IMR-90 (cell line): ENCODE results near the gene IFI27L2. TPM values are rescaled to one million over a fixed set of nuclear protein-coding genes. Genes with fewer than 3 reads are reported as not detected.
A peak's percentile ranks its signal among the peaks of the same experiment; 100 is the strongest.

Source experiments
- ATAC-seq: fragments of 200-7000 bp; cut with Tn5 transposase; 2 replicates; pipeline ENCODE4 v1.9.1; 2020; ENCODE audit warnings: low read depth, mild to moderate bottlenecking, moderate library complexity
- BruUV-seq: library from RNA; stranded (reverse); fragments of 400-500 nt; replicated peaks from 2 replicates; lab custom pipeline; 2021; lab: Mats Ljungman, UMichigan
- CTCF ChIA-PET: fragments of 300-600 bp; formaldehyde crosslinking; extraction: SDS; loops from one replicate; lab custom pipeline; 2021; ENCODE audit warnings: antibody characterized with exemption; lab: Yijun Ruan, JAX
- POLR2A ChIA-PET: fragments of 300-600 bp; sonication (Branson Sonifier 250); formaldehyde crosslinking; loops from one replicate; lab custom pipeline; 2022; ENCODE audit warnings: antibody characterized with exemption; ENCODE audit not compliant: unreplicated experiment; lab: Charles Lee
- DNase-seq: peaks from one replicate; pipeline ENCODE4 v3.0.0; 2013
- H2AFZ ChIP-seq: replicated peaks from 2 replicates; pipeline ENCODE3; 2013; ENCODE audit warnings: low read length, mild to moderate bottlenecking; ENCODE audit not compliant: poor library complexity
- H2AK5ac ChIP-seq: 2 replicates; pipeline ENCODE4 v1.6.1; 2013; ENCODE audit warnings: low read depth, low read length, inconsistent platforms
- H2AK9ac ChIP-seq: replicated peaks from 2 replicates; pipeline ENCODE3; 2013; ENCODE audit warnings: mild to moderate bottlenecking, low read depth, low read length, moderate library complexity; ENCODE audit not compliant: poor library complexity
- H2BK120ac ChIP-seq: 2 replicates; pipeline ENCODE4 v1.6.1; 2013; ENCODE audit warnings: low read depth, low read length, inconsistent platforms
- H2BK15ac ChIP-seq: 3 replicates; pipeline ENCODE4 v1.6.1; 2013; ENCODE audit warnings: low read depth, low read length, inconsistent platforms
- H2BK20ac ChIP-seq: 2 replicates; pipeline ENCODE4 v1.6.1; 2013; ENCODE audit warnings: low read depth, mild to moderate bottlenecking, inconsistent platforms, low read length, moderate library complexity
- H2BK5ac ChIP-seq: 2 replicates; pipeline ENCODE4 v1.6.1; 2013; ENCODE audit warnings: mild to moderate bottlenecking, low read depth, low read length, inconsistent platforms; ENCODE audit not compliant: poor library complexity, severe bottlenecking
- H3K14ac ChIP-seq: replicated peaks from 2 replicates; pipeline ENCODE4 v1.6.1; 2013; ENCODE audit warnings: low read depth, low read length, inconsistent platforms
- H3K18ac ChIP-seq: 2 replicates; pipeline ENCODE4 v1.6.1; 2013; ENCODE audit warnings: low read depth, low read length, control low read depth
- H3K23ac ChIP-seq: 2 replicates; pipeline ENCODE4 v1.6.1; 2013; ENCODE audit warnings: low read depth, low read length, inconsistent platforms
- H3K27ac ChIP-seq: 2 replicates; pipeline ENCODE4 v1.5.1; 2013; ENCODE audit warnings: mild to moderate bottlenecking, control low read depth, low read length; ENCODE audit not compliant: insufficient read depth
- H3K27me3 ChIP-seq: 2 replicates; pipeline ENCODE4 v1.6.1; 2013; ENCODE audit warnings: low read length; ENCODE audit not compliant: control insufficient read depth, insufficient read depth
- H3K36me3 ChIP-seq: 2 replicates; pipeline ENCODE4 v1.6.1; 2013; ENCODE audit warnings: low read length, mixed read lengths; ENCODE audit not compliant: control insufficient read depth, insufficient read depth
- H3K4ac ChIP-seq: 2 replicates; pipeline ENCODE4 v1.6.1; 2013; ENCODE audit warnings: low read depth, low read length, inconsistent platforms
- H3K4me1 ChIP-seq: 2 replicates; pipeline ENCODE4 v1.6.1; 2013; ENCODE audit warnings: low read length, mixed read lengths; ENCODE audit not compliant: control insufficient read depth, insufficient read depth
- H3K4me2 ChIP-seq: 2 replicates; pipeline ENCODE4 v1.6.1; 2013; ENCODE audit warnings: low read depth, mild to moderate bottlenecking, control low read depth, low read length, moderate library complexity
- H3K4me3 ChIP-seq: 2 replicates; pipeline ENCODE4 v1.5.1; 2013; ENCODE audit warnings: low read depth, mild to moderate bottlenecking, control low read depth, low read length, moderate library complexity; ENCODE audit not compliant: insufficient read depth
- H3K56ac ChIP-seq: 2 replicates; pipeline ENCODE4 v1.6.1; 2013; ENCODE audit warnings: low read length, inconsistent platforms; ENCODE audit not compliant: insufficient read depth; ENCODE audit errors: extremely low read depth
- H3K79me1 ChIP-seq, 2 experiments: 2 replicates each; pipeline ENCODE4 v1.6.1; 2013; ENCODE audit warnings: low read length in 2 of 2, inconsistent platforms in 1 of 2, low read depth in 1 of 2
- H3K9ac ChIP-seq: 2 replicates; pipeline ENCODE4 v1.6.1; 2013; ENCODE audit warnings: low read depth, low read length, control low read depth
- H3K9me1 ChIP-seq: 2 replicates; pipeline ENCODE4 v1.6.1; 2013; ENCODE audit warnings: low read length, inconsistent platforms; ENCODE audit not compliant: insufficient read depth
- H3K9me3 ChIP-seq: 2 replicates; pipeline ENCODE4 v1.6.1; 2013; ENCODE audit warnings: low read length; ENCODE audit not compliant: control insufficient read depth, insufficient read depth
- H4K20me1 ChIP-seq: 2 replicates; pipeline ENCODE4 v1.6.1; 2013; ENCODE audit warnings: low read length, inconsistent platforms; ENCODE audit not compliant: insufficient read depth
- H4K5ac ChIP-seq: 2 replicates; pipeline ENCODE4 v1.6.1; 2013; ENCODE audit warnings: mild to moderate bottlenecking, low read depth, low read length, control low read depth
- H4K8ac ChIP-seq, 2 experiments: 2 replicates each; pipeline ENCODE4 v1.6.1; 2013; ENCODE audit warnings: low read depth in 2 of 2, low read length in 2 of 2, control low read depth in 1 of 2, inconsistent platforms in 1 of 2
- H4K91ac ChIP-seq: 2 replicates; pipeline ENCODE4 v1.6.1; 2013; ENCODE audit warnings: low read depth, low read length, inconsistent platforms; ENCODE audit not compliant: insufficient read depth
- BHLHE40 ChIP-seq: fragments of 150-350 bp; IDR thresholded peaks from 2 replicates; pipeline ENCODE4 v1.6.1; 2016; ENCODE audit warnings: mild to moderate bottlenecking, low read depth, low read length
- CEBPB ChIP-seq: IDR thresholded peaks from 2 replicates; pipeline ENCODE4 v1.6.1; 2012; ENCODE audit warnings: low read depth, low read length, improper control_type of control experiment
- CHD1 ChIP-seq: IDR thresholded peaks from 2 replicates; pipeline ENCODE4 v1.6.1; 2012; ENCODE audit warnings: low read depth, low read length, improper control_type of control experiment
- FOS ChIP-seq: fragments of 150-350 bp; IDR thresholded peaks from 2 replicates; pipeline ENCODE4 v1.6.1; 2016; ENCODE audit warnings: low read depth, low read length
- MAFK ChIP-seq: IDR thresholded peaks from 2 replicates; pipeline ENCODE4 v1.6.1; 2012; ENCODE audit warnings: low read depth, low read length, improper control_type of control experiment
- MAZ ChIP-seq: IDR thresholded peaks from 2 replicates; pipeline ENCODE4 v1.6.1; 2012; ENCODE audit warnings: low read depth, mild to moderate bottlenecking, low read length, improper control_type of control experiment, moderate library complexity, borderline replicate concordance
- MXI1 ChIP-seq: IDR thresholded peaks from 2 replicates; pipeline ENCODE4 v1.6.1; 2012; ENCODE audit warnings: low read depth, mild to moderate bottlenecking, low read length, moderate library complexity, borderline replicate concordance
- RCOR1 ChIP-seq: IDR thresholded peaks from 2 replicates; pipeline ENCODE4 v1.6.1; 2012; ENCODE audit warnings: mild to moderate bottlenecking, low read length, improper control_type of control experiment; ENCODE audit not compliant: insufficient replicate concordance
- RFX5 ChIP-seq: IDR thresholded peaks from 2 replicates; pipeline ENCODE4 v1.8.0; 2012; ENCODE audit warnings: low read depth, mild to moderate bottlenecking, low read length, moderate library complexity
- SMC3 ChIP-seq: fragments of 150-350 bp; IDR thresholded peaks from 2 replicates; pipeline ENCODE4 v1.6.1; 2016; ENCODE audit warnings: low read depth, mild to moderate bottlenecking, antibody characterized with exemption, low read length, moderate library complexity
- USF2 ChIP-seq: fragments of 150-350 bp; IDR thresholded peaks from 2 replicates; pipeline ENCODE4 v1.6.1; 2017; ENCODE audit warnings: mild to moderate bottlenecking, antibody characterized with exemption, low read length, low read depth
- WGBS, 2 experiments: methylation state at CpG; one replicate each; pipeline versions ENCODE4 v1.1.5 to v1.1.7; 2013; ENCODE audit warnings: missing lambda C conversion rate in 2 of 2; ENCODE audit not compliant: insufficient read length in 1 of 2; ENCODE audit errors: extremely low coverage in 2 of 2; 5-methylcytosine and 5-hydroxymethylcytosine counted together
- dilution Hi-C: fragments of 300-500 bp; cut with HindIII; formaldehyde crosslinking; loops from one replicate; pipeline ENCODE4 v1.14.3; 2018; ENCODE audit warnings: low sequenced_read_pairs; ENCODE audit not compliant: unreplicated experiment
- in situ Hi-C: fragments of 300-500 bp; cut with MboI; formaldehyde crosslinking; loops from 3 replicates; pipeline ENCODE4 v1.14.3; 2019; ENCODE audit warnings: low sequenced_read_pairs, inconsistent platforms, mixed read lengths
- intact Hi-C: fragments of 100-400 bp; cut with micrococcal nuclease; formaldehyde crosslinking; loops from 2 replicates; pipeline ENCODE4 v1.10.0; 2022
- polyA plus RNA-seq, 3 experiments: library from polyadenylated mRNA; depleted of rRNA; stranded (reverse); fragments of >200 nt; gene quantifications; 2 replicates each; pipeline ENCODE4 v1.2.3, GENCODE V29; 2012; ENCODE audit warnings: low replicate concordance in 1 of 3
- total RNA-seq: library from RNA; depleted of rRNA; stranded (reverse); fragments of >200 nt; gene quantifications from 2 replicates; pipeline ENCODE4 v1.2.3, GENCODE V29; 2012
- TF ChIP-seq, protein P1 (sequence below): conservative IDR thresholded peaks from 2 replicates; pipeline ENCODE4 v1.5.1; 2012; ENCODE audit warnings: mild to moderate bottlenecking, low read depth, low read length, improper control_type of control experiment
- TF ChIP-seq, protein P2 (sequence below): fragments of 150-350 bp; IDR thresholded peaks from 2 replicates; pipeline ENCODE4 v1.6.1; 2016; ENCODE audit warnings: low read depth, mild to moderate bottlenecking, low read length, moderate library complexity, borderline replicate concordance

IFI27L2 gene
- total and polyA plus RNA-seq, 2 of the 4 experiments (the other 2 are of a cell fraction), result 43.0 to 187 TPM

DNA sequence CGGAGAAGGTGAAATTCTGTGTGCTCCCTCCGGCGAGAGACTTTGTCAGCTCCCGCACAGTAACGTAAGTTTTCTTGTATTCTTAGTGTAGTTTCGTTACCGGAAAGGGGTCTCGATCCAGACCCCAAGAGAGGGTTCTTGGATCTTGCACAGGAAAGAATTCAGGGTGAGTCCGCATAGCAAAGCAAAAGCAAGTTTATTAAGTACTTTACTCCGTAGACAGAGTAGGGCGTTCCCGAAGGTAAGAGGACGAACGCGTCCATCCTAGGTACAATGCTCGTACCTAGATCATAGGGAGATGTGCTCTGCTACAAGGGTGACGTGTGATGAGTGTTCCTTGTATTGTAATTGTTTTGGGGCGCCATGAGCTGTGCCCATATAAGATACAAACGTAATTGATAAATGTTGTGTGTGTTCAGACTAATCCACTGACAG is 48.0 kb downstream of the IFI27L2 start:
- peak overlapping the region; percentile 84 for H3K4me3 ChIP-seq
- peak overlapping the region; percentile 54; the same call in 1 of the 2 replicates for H2AK5ac ChIP-seq
- H3K36me3 ChIP-seq, result peaks cover 15% of the 10 kb centered on the region
- ChIA-PET POLR2A (interaction anchor here (0.6 to 1.2 kb wide), 2 partner anchors 19 to 55 kb away, joined by 3 read pairs; partner anchors contain the start of gene OTUB2), CTCF (interaction anchor here (0.9 to 1.8 kb wide), 3 partner anchors 45 to 55 kb away, joined by 3 to 10 read pairs (median 3); no protein-coding TSS in a partner anchor)
- H3K79me1 ChIP-seq, result peaks cover 22 to 52% of the 10 kb centered on the region in 2 experiments; a peak in 3 of 4 replicates
- WGBS, 2 experiments, result no CpG with 5 or more reads among the region's 19 CpGs
- H3K4me2 ChIP-seq, result peak overlapping the region; percentile 97
- H3K27ac ChIP-seq, result peak overlapping the region; percentile 51
- DNase-seq (no peak), ATAC-seq (peak; percentile 36)
- H3K9me3 ChIP-seq, result no peaks in the 10 kb centered on the region
- peak overlapping the region; percentile 43; the same call in 1 of the 2 replicates for H3K18ac ChIP-seq
- no peak for TF ChIP-seq MAFK
- TF ChIP-seq MXI1, result no peak
- TF ChIP-seq, protein P1, sequence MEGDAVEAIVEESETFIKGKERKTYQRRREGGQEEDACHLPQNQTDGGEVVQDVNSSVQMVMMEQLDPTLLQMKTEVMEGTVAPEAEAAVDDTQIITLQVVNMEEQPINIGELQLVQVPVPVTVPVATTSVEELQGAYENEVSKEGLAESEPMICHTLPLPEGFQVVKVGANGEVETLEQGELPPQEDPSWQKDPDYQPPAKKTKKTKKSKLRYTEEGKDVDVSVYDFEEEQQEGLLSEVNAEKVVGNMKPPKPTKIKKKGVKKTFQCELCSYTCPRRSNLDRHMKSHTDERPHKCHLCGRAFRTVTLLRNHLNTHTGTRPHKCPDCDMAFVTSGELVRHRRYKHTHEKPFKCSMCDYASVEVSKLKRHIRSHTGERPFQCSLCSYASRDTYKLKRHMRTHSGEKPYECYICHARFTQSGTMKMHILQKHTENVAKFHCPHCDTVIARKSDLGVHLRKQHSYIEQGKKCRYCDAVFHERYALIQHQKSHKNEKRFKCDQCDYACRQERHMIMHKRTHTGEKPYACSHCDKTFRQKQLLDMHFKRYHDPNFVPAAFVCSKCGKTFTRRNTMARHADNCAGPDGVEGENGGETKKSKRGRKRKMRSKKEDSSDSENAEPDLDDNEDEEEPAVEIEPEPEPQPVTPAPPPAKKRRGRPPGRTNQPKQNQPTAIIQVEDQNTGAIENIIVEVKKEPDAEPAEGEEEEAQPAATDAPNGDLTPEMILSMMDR, result no peak
- TF ChIP-seq CHD1, result no peak
- TF ChIP-seq RFX5, result no peak
- TF ChIP-seq FOS, result no peak
- no peak for TF ChIP-seq BHLHE40
- TF ChIP-seq CEBPB, result no peak
- no peak for TF ChIP-seq USF2
- TF ChIP-seq, protein P2, sequence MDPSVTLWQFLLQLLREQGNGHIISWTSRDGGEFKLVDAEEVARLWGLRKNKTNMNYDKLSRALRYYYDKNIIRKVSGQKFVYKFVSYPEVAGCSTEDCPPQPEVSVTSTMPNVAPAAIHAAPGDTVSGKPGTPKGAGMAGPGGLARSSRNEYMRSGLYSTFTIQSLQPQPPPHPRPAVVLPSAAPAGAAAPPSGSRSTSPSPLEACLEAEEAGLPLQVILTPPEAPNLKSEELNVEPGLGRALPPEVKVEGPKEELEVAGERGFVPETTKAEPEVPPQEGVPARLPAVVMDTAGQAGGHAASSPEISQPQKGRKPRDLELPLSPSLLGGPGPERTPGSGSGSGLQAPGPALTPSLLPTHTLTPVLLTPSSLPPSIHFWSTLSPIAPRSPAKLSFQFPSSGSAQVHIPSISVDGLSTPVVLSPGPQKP, result no peak
- TF ChIP-seq SMC3, result no peak
- TF ChIP-seq RCOR1, result no peak
- no peak for TF ChIP-seq MAZ
- peak overlapping the region; percentile 58; the same call in 1 of the 3 replicates for H2BK15ac ChIP-seq
- intact Hi-C loops (loop anchor here (2.0 to 5.0 kb wide), 2 partner anchors 47 to 749 kb away; partner anchors contain the start of genes BTBD7 and IFI27L2), dilution Hi-C loops (no loop called here), in situ Hi-C loops (no loop called here)
- H4K20me1 ChIP-seq, result peaks cover 32% of the 10 kb centered on the region
- H2AK9ac ChIP-seq, result peak overlapping the region; percentile 86
- H3K27me3 ChIP-seq, result no peaks in the 10 kb centered on the region
- H3K23ac ChIP-seq, result peak overlapping the region; percentile 97
- H3K4ac ChIP-seq, result peak overlapping the region; percentile 47
- H3K14ac ChIP-seq, result peak overlapping the region; percentile 84
- H2BK20ac ChIP-seq, result no peak overlapping the region
- H2AFZ ChIP-seq, result peak overlapping the region; percentile 91
- H4K5ac ChIP-seq, result peak overlapping the region; percentile 65; the same call in 1 of the 2 replicates
- H4K91ac ChIP-seq, result peak overlapping the region; percentile 47; the same call in 1 of the 2 replicates
- H4K8ac ChIP-seq, result peak overlapping the region; percentile 70 to 95
- no TSS peak for BruUV-seq
- H3K9ac ChIP-seq, result peak overlapping the region; percentile 97
- H2BK120ac ChIP-seq, result peak overlapping the region; percentile 50; the same call in 1 of the 2 replicates
- H3K4me1 ChIP-seq, result peaks cover 6% of the 10 kb centered on the region
- H3K56ac ChIP-seq, result peak overlapping the region; percentile 87
- H2BK5ac ChIP-seq, result peak overlapping the region; percentile 15
- peaks cover 6% of the 10 kb centered on the region for H3K9me1 ChIP-seq
